OCI-LY7 (cell line): ENCODE measurements around the gene POC1A. TPM values are rescaled to one million over a fixed set of nuclear protein-coding genes. Genes with fewer than 3 reads are reported as not detected.

Experiments
- BruUV-seq: library from RNA; stranded (reverse); fragments of 400-500 nt; replicated peaks from 2 replicates; lab custom pipeline; 2021; lab: Mats Ljungman, UMichigan
- CTCF ChIA-PET: fragments of 300-600 bp; sonication (Branson Sonifier 250); formaldehyde crosslinking; loops from one replicate; lab custom pipeline; 2022; ENCODE audit warnings: antibody characterized with exemption; ENCODE audit not compliant: unreplicated experiment; lab: Charles Lee
- POLR2A ChIA-PET: fragments of 300-600 bp; sonication (Branson Sonifier 250); formaldehyde crosslinking; loops from one replicate; lab custom pipeline; 2022; ENCODE audit warnings: antibody characterized with exemption; lab: Charles Lee
- DNase-seq: peaks from one replicate; pipeline ENCODE4 v3.0.0-alpha.2; 2015; ENCODE audit warnings: low spot score
- H2AFZ ChIP-seq: fragments of 200-600 bp; sonication (generic), shearing (Covaris generic); 2 replicates; pipeline ENCODE4 v1.6.1; 2014; ENCODE audit warnings: mild to moderate bottlenecking, antibody characterized with exemption, low read length, moderate library complexity
- H3K27ac ChIP-seq: fragments of 200-600 bp; sonication (generic); 2 replicates; pipeline ENCODE4 v1.5.1; 2014; ENCODE audit warnings: mixed run types, low read depth, mild to moderate bottlenecking, moderate library complexity, low read length, inconsistent platforms; ENCODE audit not compliant: poor library complexity, severe bottlenecking
- H3K36me3 ChIP-seq: fragments of 200-600 bp; sonication (generic); 2 replicates; pipeline ENCODE4 v1.6.1; 2014; ENCODE audit warnings: mild to moderate bottlenecking, antibody characterized with exemption, low read length, moderate library complexity, mixed read lengths; ENCODE audit not compliant: insufficient read depth
- H3K4me1 ChIP-seq: fragments of 200-600 bp; sonication (generic); 2 replicates; pipeline ENCODE4 v1.5.1; 2014; ENCODE audit warnings: mild to moderate bottlenecking, low read length; ENCODE audit not compliant: insufficient read depth, poor library complexity, severe bottlenecking
- H3K4me2 ChIP-seq: fragments of 200-600 bp; sonication (generic); 2 replicates; pipeline ENCODE4 v1.6.1; 2014; ENCODE audit warnings: mild to moderate bottlenecking, low read length
- H3K4me3 ChIP-seq: fragments of 200-600 bp; sonication (generic); 2 replicates; pipeline ENCODE4 v1.5.1; 2014; ENCODE audit warnings: mild to moderate bottlenecking, low read depth, low read length; ENCODE audit not compliant: poor library complexity, severe bottlenecking
- H3K79me2 ChIP-seq: fragments of 200-600 bp; sonication (generic); 2 replicates; pipeline ENCODE4 v1.6.1; 2016; ENCODE audit warnings: low read depth, mild to moderate bottlenecking, low read length, moderate library complexity, mixed read lengths; ENCODE audit not compliant: insufficient read depth
- H3K9me2 ChIP-seq: fragments of 200-600 bp; sonication (generic); 2 replicates; pipeline ENCODE4 v1.6.1; 2016; ENCODE audit warnings: mild to moderate bottlenecking, low read length, mixed read lengths; ENCODE audit not compliant: insufficient read depth
- H3K9me3 ChIP-seq: fragments of 200-600 bp; sonication (generic); 2 replicates; pipeline ENCODE4 v1.6.1; 2014; ENCODE audit warnings: mild to moderate bottlenecking, mixed run types, low read length, mixed read lengths
- H4K20me1 ChIP-seq: fragments of 200-600 bp; sonication (generic); 2 replicates; pipeline ENCODE4 v1.6.1; 2014; ENCODE audit warnings: mild to moderate bottlenecking, antibody characterized with exemption, low read length, moderate library complexity, mixed read lengths; ENCODE audit not compliant: insufficient read depth
- CTCF ChIP-seq: fragments of 200-600 bp; sonication (generic); conservative IDR thresholded peaks from 2 replicates; pipeline ENCODE4 v1.5.1; 2014; ENCODE audit warnings: mild to moderate bottlenecking, antibody characterized with exemption, low read length, moderate library complexity, mixed read lengths
- EZH2phosphoT487 ChIP-seq: fragments of 200-600 bp; sonication (generic); IDR thresholded peaks from 2 replicates; pipeline ENCODE4 v1.6.1; 2018; ENCODE audit warnings: low read depth, borderline replicate concordance, mild to moderate bottlenecking, mixed run types, antibody characterized with exemption, low read length, moderate library complexity, mixed read lengths
- intact Hi-C: fragments of 100-400 bp; cut with micrococcal nuclease; formaldehyde crosslinking; loops from one replicate; pipeline ENCODE4 v1.10.0; 2022; ENCODE audit not compliant: unreplicated experiment
- total RNA-seq, 2 experiments: library from RNA; depleted of rRNA in 1 of 2; stranded (reverse); fragments of >200 nt in 1 of 2; shearing (Covaris generic) in 1 of 2; gene quantifications; 2 replicates each; pipeline ENCODE4 v1.2.3, GENCODE V29; 2014 to 2022

Gene POC1A
- total RNA-seq, 2 experiments from 2014 or later, result 40.0 to 41.0 TPM

GRCh38 chr3:52072020-52072419 is 82.2 kb downstream of the POC1A start:
- ChIA-PET CTCF (no interaction called here), POLR2A (no interaction called here)
- no peak overlapping the region for H3K27ac ChIP-seq
- no peak overlapping the region for H2AFZ ChIP-seq
- no peaks in the 10 kb centered on the region for H3K9me2 ChIP-seq
- no TSS peak for BruUV-seq
- no peak overlapping the region for H3K4me2 ChIP-seq
- no peaks in the 10 kb centered on the region for H4K20me1 ChIP-seq
- no peak overlapping the region for H3K4me3 ChIP-seq
- H3K9me3 ChIP-seq, result no peaks in the 10 kb centered on the region
- intact Hi-C loops, result no loop called here
- H3K36me3 ChIP-seq, result peaks cover 12% of the 10 kb centered on the region; the same call in 1 of the 2 replicates
- no peak for TF ChIP-seq CTCF
- no peak for TF ChIP-seq EZH2phosphoT487
- DNase-seq, result no peak
- no peaks in the 10 kb centered on the region for H3K79me2 ChIP-seq
- H3K4me1 ChIP-seq, result no peaks in the 10 kb centered on the region

DNA sequence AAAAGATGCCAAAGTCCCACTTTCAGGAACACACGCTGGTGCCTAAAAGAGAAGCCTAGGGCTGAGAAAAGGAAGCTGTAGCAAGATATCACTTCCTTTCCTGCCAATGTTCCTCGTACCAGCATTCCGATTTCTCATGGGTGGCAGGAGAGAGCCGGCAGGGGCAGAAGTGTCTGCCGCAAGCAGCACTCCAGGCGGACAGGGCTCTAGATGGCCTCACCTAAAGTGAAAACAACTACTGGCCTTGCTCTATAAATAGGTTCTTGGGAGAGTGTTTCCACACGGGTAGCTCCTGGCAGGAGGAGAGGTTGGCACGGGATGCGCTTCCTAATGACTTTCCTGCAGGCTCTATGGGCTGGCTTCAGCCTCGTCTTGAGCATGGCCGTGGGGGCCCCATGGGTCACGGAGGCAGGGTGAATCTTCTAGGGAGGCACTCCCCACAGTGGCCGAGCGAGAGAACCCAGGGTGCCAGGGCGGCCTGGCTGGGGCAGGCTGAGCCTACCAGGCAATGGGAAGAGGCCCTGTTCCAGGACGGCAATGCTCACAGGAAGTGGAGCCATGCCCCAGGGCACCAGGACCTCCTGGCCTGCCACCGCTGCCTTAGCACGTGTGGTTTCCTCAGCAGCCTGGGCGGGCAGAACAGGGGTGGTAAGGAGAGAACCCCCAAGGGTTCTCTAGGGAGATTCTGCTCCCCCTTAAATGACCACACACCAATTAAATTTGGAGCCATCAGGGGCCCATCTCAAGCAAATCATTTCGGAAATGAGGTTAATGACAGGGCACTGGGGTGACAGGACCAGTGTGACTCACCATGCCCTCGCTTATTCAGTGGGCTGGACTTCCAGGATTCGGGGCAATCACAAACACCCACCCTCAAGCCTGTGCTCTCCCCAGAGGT is 83.2 kb downstream of the POC1A start:
- H3K27ac ChIP-seq, result no peak overlapping the region
- no peak overlapping the region for H3K4me2 ChIP-seq
- no peaks in the 10 kb centered on the region for H4K20me1 ChIP-seq
- CTCF ChIA-PET, result no interaction called here
- no peaks in the 10 kb centered on the region for H3K9me2 ChIP-seq
- no peak overlapping the region for H3K4me3 ChIP-seq
- no peak overlapping the region for H2AFZ ChIP-seq
- POLR2A ChIA-PET, result no interaction called here
- H3K9me3 ChIP-seq, result no peaks in the 10 kb centered on the region
- peaks cover 12% of the 10 kb centered on the region; the same call in 1 of the 2 replicates for H3K36me3 ChIP-seq
- H3K79me2 ChIP-seq, result no peaks in the 10 kb centered on the region
- DNase-seq, result no peak
- TF ChIP-seq EZH2phosphoT487 (no peak), CTCF (no peak)
- intact Hi-C loops, result no loop called here
- H3K4me1 ChIP-seq, result no peaks in the 10 kb centered on the region
- no TSS peak for BruUV-seq

- POLR2A ChIA-PET, result no interaction called here
- no peak overlapping the region for H2AFZ ChIP-seq
Measured at GRCh38 chr3:52069855-52070254, 84.4 kb downstream of the POC1A start.

More at GRCh38 chr3:52069855-52070254, 84.4 kb downstream of the POC1A start:
- no peak for DNase-seq
- no TSS peak for BruUV-seq
- no peak overlapping the region for H3K4me3 ChIP-seq
- no peak overlapping the region for H3K27ac ChIP-seq
- no peaks in the 10 kb centered on the region for H3K79me2 ChIP-seq
- H3K9me2 ChIP-seq, result no peaks in the 10 kb centered on the region
- H4K20me1 ChIP-seq, result no peaks in the 10 kb centered on the region
- CTCF ChIA-PET, result no interaction called here
- intact Hi-C loops, result no loop called here
- H3K4me2 ChIP-seq, result no peak overlapping the region
- H3K36me3 ChIP-seq, result peaks cover under 1% of the 10 kb centered on the region; the same call in 1 of the 2 replicates
- H3K4me1 ChIP-seq, result no peaks in the 10 kb centered on the region
- TF ChIP-seq EZH2phosphoT487 (no peak), CTCF (no peak)
- H3K9me3 ChIP-seq, result no peaks in the 10 kb centered on the region
